Measurements from ENCODE around the gene PHYH. TPM values are rescaled to one million over a fixed set of nuclear protein-coding genes. Genes with fewer than 3 reads are reported as not detected.
A peak's percentile ranks its signal among the peaks of the same experiment; 100 is the strongest.
"Not testable (repeated sequence)": the region's sequence is repeated elsewhere in the genome, so short reads cannot be mapped to it uniquely, and the experiment has no call there.

PHYH gene
- total and polyA plus RNA-seq, 2 donors: 7.7 to 18.1 TPM

- Histone ChIP-seq H3K4me1 (ENCODE audit: control insufficient read depth in 2 of 2, insufficient read depth in 2 of 2, low read length in 2 of 2) (peaks cover 5 to 30% of the 10 kb centered on the region in 2 donors), H3K4me3 (ENCODE audit: low read length in 2 of 2) (no peak overlapping the region), H3K27ac (ENCODE audit: low read depth in 1 of 2, low read length in 1 of 2) (peak overlapping the region in 1 of 2 donors; percentile 68), H3K9me3 (ENCODE audit: control insufficient read depth in 2 of 2, insufficient read depth in 1 of 2, low read length in 1 of 2) (no peaks in the 10 kb centered on the region), H3K36me3 (ENCODE audit: control insufficient read depth in 2 of 2, insufficient read depth in 2 of 2, low read length in 1 of 2) (peaks cover 20 to 57% of the 10 kb centered on the region in 2 donors), H3K27me3 (ENCODE audit: control insufficient read depth in 2 of 2, insufficient read depth in 1 of 2, low read length in 1 of 2) (no peaks in the 10 kb centered on the region)
- WGBS: 79% methylated on average over 9 of the region's 9 CpGs
- peak in 1 of 9 donors; percentile 46 for DNase-seq (ENCODE audit: low read depth in 6 of 9, low spot score in 9 of 9)
Measured at GRCh38 chr10:13340068-13340467, 40.2 kb upstream of the PHYH start.

GRCh38 chr10:13338390-13339110 is 38.7 kb upstream of the PHYH start:
- peaks cover 30 to 66% of the 10 kb centered on the region in 2 donors for H3K36me3 ChIP-seq (ENCODE audit: control insufficient read depth in 2 of 2, insufficient read depth in 2 of 2, low read length in 1 of 2)
- no peak for DNase-seq (ENCODE audit: low read depth in 6 of 9, low spot score in 9 of 9)
- WGBS: 97% methylated on average over 10 of the region's 10 CpGs
- no peak overlapping the region for H3K4me3 ChIP-seq (ENCODE audit: low read length in 2 of 2)
- no peaks in the 10 kb centered on the region for H3K9me3 ChIP-seq (ENCODE audit: control insufficient read depth in 2 of 2, insufficient read depth in 1 of 2, low read length in 1 of 2)
- no peaks in the 10 kb centered on the region for H3K27me3 ChIP-seq (ENCODE audit: control insufficient read depth in 2 of 2, insufficient read depth in 1 of 2, low read length in 1 of 2)
- peak overlapping the region in 1 of 2 donors; percentile 24 for H3K27ac ChIP-seq (ENCODE audit: low read depth in 1 of 2, low read length in 1 of 2)
- peaks cover 5 to 26% of the 10 kb centered on the region in 2 donors for H3K4me1 ChIP-seq (ENCODE audit: control insufficient read depth in 2 of 2, insufficient read depth in 2 of 2, low read length in 2 of 2)

GRCh38 chr10:13337827-13338196 is 37.9 kb upstream of the PHYH start:
- Histone ChIP-seq H3K9me3 (ENCODE audit: control insufficient read depth in 2 of 2, insufficient read depth in 1 of 2, low read length in 1 of 2) (no peaks in the 10 kb centered on the region), H3K4me3 (ENCODE audit: low read length in 2 of 2) (no peak overlapping the region), H3K36me3 (ENCODE audit: control insufficient read depth in 2 of 2, insufficient read depth in 2 of 2, low read length in 1 of 2) (peaks cover 38 to 65% of the 10 kb centered on the region in 2 donors), H3K27ac (ENCODE audit: low read depth in 1 of 2, low read length in 1 of 2) (no peak overlapping the region), H3K4me1 (ENCODE audit: control insufficient read depth in 2 of 2, insufficient read depth in 2 of 2, low read length in 2 of 2) (peaks cover 5 to 26% of the 10 kb centered on the region in 2 donors), H3K27me3 (ENCODE audit: control insufficient read depth in 2 of 2, insufficient read depth in 1 of 2, low read length in 1 of 2) (no peaks in the 10 kb centered on the region)
- 90% methylated on average over 6 of the region's 6 CpGs for WGBS
- no peak for DNase-seq (ENCODE audit: low read depth in 6 of 9, low spot score in 9 of 9)

- 95% methylated on average over 4 of the region's 4 CpGs for WGBS
- DNase-seq (ENCODE audit: low read depth in 6 of 9, low spot score in 9 of 9): no peak
- Histone ChIP-seq H3K4me3 (ENCODE audit: low read length in 2 of 2) (no peak overlapping the region), H3K27me3 (ENCODE audit: control insufficient read depth in 2 of 2, insufficient read depth in 1 of 2, low read length in 1 of 2) (no peaks in the 10 kb centered on the region), H3K4me1 (ENCODE audit: control insufficient read depth in 2 of 2, insufficient read depth in 2 of 2, low read length in 2 of 2) (peaks cover 5 to 26% of the 10 kb centered on the region in 2 donors), H3K9me3 (ENCODE audit: control insufficient read depth in 2 of 2, insufficient read depth in 1 of 2, low read length in 1 of 2) (no peaks in the 10 kb centered on the region), H3K36me3 (ENCODE audit: control insufficient read depth in 2 of 2, insufficient read depth in 2 of 2, low read length in 1 of 2) (peaks cover 40 to 67% of the 10 kb centered on the region in 2 donors), H3K27ac (ENCODE audit: low read depth in 1 of 2, low read length in 1 of 2) (no peak overlapping the region)
Measured at GRCh38 chr10:13337128-13337826, 37.4 kb upstream of the PHYH start.

GRCh38 chr10:13335881-13336280 is 36.0 kb upstream of the PHYH start:
- WGBS: 92% methylated on average over 9 of the region's 9 CpGs
- Histone ChIP-seq H3K4me3 (ENCODE audit: low read length in 2 of 2) (no peak overlapping the region), H3K27me3 (ENCODE audit: control insufficient read depth in 2 of 2, insufficient read depth in 1 of 2, low read length in 1 of 2) (no peaks in the 10 kb centered on the region), H3K9me3 (ENCODE audit: control insufficient read depth in 2 of 2, insufficient read depth in 1 of 2, low read length in 1 of 2) (no peaks in the 10 kb centered on the region), H3K27ac (ENCODE audit: low read depth in 1 of 2, low read length in 1 of 2) (peak overlapping the region in 1 of 2 donors; percentile 17), H3K36me3 (ENCODE audit: control insufficient read depth in 2 of 2, insufficient read depth in 2 of 2, low read length in 1 of 2) (peaks cover 54 to 77% of the 10 kb centered on the region in 2 donors), H3K4me1 (ENCODE audit: control insufficient read depth in 2 of 2, insufficient read depth in 2 of 2, low read length in 2 of 2) (peaks cover 2 to 16% of the 10 kb centered on the region in 2 donors)
- DNase-seq (ENCODE audit: low read depth in 6 of 9, low spot score in 9 of 9): no peak

GRCh38 chr10:13334556-13334955 is 34.7 kb upstream of the PHYH start:
- WGBS: over 99% methylated on average over 2 of the region's 2 CpGs
- Histone ChIP-seq H3K9me3 (ENCODE audit: control insufficient read depth in 2 of 2, insufficient read depth in 1 of 2, low read length in 1 of 2) (no peaks in the 10 kb centered on the region), H3K36me3 (ENCODE audit: control insufficient read depth in 2 of 2, insufficient read depth in 2 of 2, low read length in 1 of 2) (peaks cover 62 to 83% of the 10 kb centered on the region in 2 donors), H3K27ac (ENCODE audit: low read depth in 1 of 2, low read length in 1 of 2) (no peak overlapping the region), H3K4me1 (ENCODE audit: control insufficient read depth in 2 of 2, insufficient read depth in 2 of 2, low read length in 2 of 2) (peaks cover 0 to 6% of the 10 kb centered on the region in 2 donors), H3K27me3 (ENCODE audit: control insufficient read depth in 2 of 2, insufficient read depth in 1 of 2, low read length in 1 of 2) (no peaks in the 10 kb centered on the region), H3K4me3 (ENCODE audit: low read length in 2 of 2) (no peak overlapping the region)
- no peak for DNase-seq (ENCODE audit: low read depth in 6 of 9, low spot score in 9 of 9)

- DNase-seq (ENCODE audit: low read depth in 6 of 9, low spot score in 9 of 9): no peak
- Histone ChIP-seq H3K36me3 (ENCODE audit: control insufficient read depth in 2 of 2, insufficient read depth in 2 of 2, low read length in 1 of 2) (peaks cover 74 to 83% of the 10 kb centered on the region in 2 donors), H3K4me1 (ENCODE audit: control insufficient read depth in 2 of 2, insufficient read depth in 2 of 2, low read length in 2 of 2) (no peaks in the 10 kb centered on the region), H3K4me3 (ENCODE audit: low read length in 2 of 2) (no peak overlapping the region), H3K27me3 (ENCODE audit: control insufficient read depth in 2 of 2, insufficient read depth in 1 of 2, low read length in 1 of 2) (no peaks in the 10 kb centered on the region), H3K9me3 (ENCODE audit: control insufficient read depth in 2 of 2, insufficient read depth in 1 of 2, low read length in 1 of 2) (no peaks in the 10 kb centered on the region), H3K27ac (ENCODE audit: low read depth in 1 of 2, low read length in 1 of 2) (no peak overlapping the region)
- WGBS: 97% methylated on average over 5 of the region's 5 CpGs
Measured at GRCh38 chr10:13331646-13332045, 31.8 kb upstream of the PHYH start.

GRCh38 chr10:13330980-13331379 is 31.1 kb upstream of the PHYH start:
- H3K4me1 ChIP-seq (ENCODE audit: control insufficient read depth in 2 of 2, insufficient read depth in 2 of 2, low read length in 2 of 2); DNase-seq (ENCODE audit: low read depth in 6 of 9, low spot score in 9 of 9); H3K4me3 ChIP-seq (ENCODE audit: low read length in 2 of 2); H3K27me3 ChIP-seq (ENCODE audit: control insufficient read depth in 2 of 2, insufficient read depth in 1 of 2, low read length in 1 of 2); H3K9me3 ChIP-seq (ENCODE audit: control insufficient read depth in 2 of 2, insufficient read depth in 1 of 2, low read length in 1 of 2); H3K27ac ChIP-seq (ENCODE audit: low read depth in 1 of 2, low read length in 1 of 2): not testable (repeated sequence)
- peaks cover 74 to 83% of the 10 kb centered on the region in 2 donors for H3K36me3 ChIP-seq (ENCODE audit: control insufficient read depth in 2 of 2, insufficient read depth in 2 of 2, low read length in 1 of 2)
- WGBS: 99% methylated on average over 8 of the region's 8 CpGs

- no peaks in the 10 kb centered on the region for H3K27me3 ChIP-seq (ENCODE audit: control insufficient read depth in 2 of 2, insufficient read depth in 1 of 2, low read length in 1 of 2)
- DNase-seq (ENCODE audit: low read depth in 6 of 9, low spot score in 9 of 9): no peak
- WGBS: 98% methylated on average over 3 of the region's 3 CpGs
- no peak overlapping the region for H3K4me3 ChIP-seq (ENCODE audit: low read length in 2 of 2)
- H3K36me3 ChIP-seq (ENCODE audit: control insufficient read depth in 2 of 2, insufficient read depth in 2 of 2, low read length in 1 of 2): peaks cover 76 to 83% of the 10 kb centered on the region in 2 donors
- H3K9me3 ChIP-seq (ENCODE audit: control insufficient read depth in 2 of 2, insufficient read depth in 1 of 2, low read length in 1 of 2): no peaks in the 10 kb centered on the region
- H3K27ac ChIP-seq (ENCODE audit: low read depth in 1 of 2, low read length in 1 of 2): no peak overlapping the region
- no peaks in the 10 kb centered on the region for H3K4me1 ChIP-seq (ENCODE audit: control insufficient read depth in 2 of 2, insufficient read depth in 2 of 2, low read length in 2 of 2)
Measured at GRCh38 chr10:13329565-13329964, 29.7 kb upstream of the PHYH start.
